Panc1 (cell line): ENCODE results near the gene MR1. TPM values are rescaled to one million over a fixed set of nuclear protein-coding genes. Genes with fewer than 3 reads are reported as not detected.

ENCODE experiments used
- ATAC-seq: fragments of 200-7000 bp; cut with Tn5 transposase; 2 replicates; pipeline ENCODE4 v1.9.1; 2020; ENCODE audit warnings: mild to moderate bottlenecking, moderate library complexity
- BruUV-seq: library from RNA; stranded (reverse); fragments of 400-500 nt; replicated peaks from 2 replicates; lab custom pipeline; 2021; lab: Mats Ljungman, UMichigan
- CTCF ChIA-PET: fragments of 300-600 bp; sonication (Branson Sonifier 250); formaldehyde crosslinking; loops from one replicate; lab custom pipeline; 2022; ENCODE audit warnings: antibody characterized with exemption; lab: Charles Lee
- POLR2A ChIA-PET: fragments of 300-600 bp; sonication (Branson Sonifier 250); formaldehyde crosslinking; loops from one replicate; lab custom pipeline; 2022; ENCODE audit warnings: antibody characterized with exemption; lab: Charles Lee
- DNase-seq: peaks from one replicate; pipeline ENCODE4 v3.0.0-alpha.2; 2010; ENCODE audit warnings: low read depth, low spot score
- H3K27ac ChIP-seq: 2 replicates; pipeline ENCODE4 v1.5.1; 2011; ENCODE audit warnings: mild to moderate bottlenecking, low read length, inconsistent platforms
- H3K27me3 ChIP-seq: fragments of 200-500 bp; sonication (Bioruptor generic); 2 replicates; pipeline ENCODE4 v1.6.0; 2014; ENCODE audit warnings: low read length, inconsistent platforms; ENCODE audit not compliant: control insufficient read depth, insufficient read depth
- H3K36me3 ChIP-seq: fragments of 200-500 bp; sonication (Bioruptor generic); 2 replicates; pipeline ENCODE4 v1.5.1; 2014; ENCODE audit warnings: inconsistent platforms, mild to moderate bottlenecking, low read length, moderate library complexity; ENCODE audit not compliant: control insufficient read depth, insufficient read depth
- H3K4me1 ChIP-seq: 2 replicates; pipeline ENCODE4 v1.5.1; 2011; ENCODE audit warnings: inconsistent platforms, mild to moderate bottlenecking, low read length, moderate library complexity; ENCODE audit not compliant: control insufficient read depth, insufficient read depth
- H3K4me3 ChIP-seq, 2 experiments: 2 replicates each; pipeline ENCODE4 v1.5.1; 2011 to 2012; ENCODE audit warnings: low read depth in 2 of 2, low read length in 2 of 2, mild to moderate bottlenecking in 2 of 2, inconsistent platforms in 1 of 2, moderate library complexity in 1 of 2
- H3K9me3 ChIP-seq: fragments of 200-500 bp; sonication (Bioruptor generic); 2 replicates; pipeline ENCODE4 v1.5.1; 2014; ENCODE audit warnings: low read depth, mild to moderate bottlenecking, inconsistent platforms, low read length, moderate library complexity; ENCODE audit not compliant: control insufficient read depth, insufficient read depth
- CTCF ChIP-seq: fragments of 450-650 bp; IDR thresholded peaks from 2 replicates; pipeline ENCODE4 v1.5.1; 2017; ENCODE audit warnings: mild to moderate bottlenecking
- POLR2AphosphoS5 ChIP-seq: IDR thresholded peaks from 2 replicates; pipeline ENCODE4 v1.6.1; 2012; ENCODE audit warnings: mild to moderate bottlenecking, low read depth, low read length, moderate library complexity
- SIN3A ChIP-seq: IDR thresholded peaks from 2 replicates; pipeline ENCODE4 v1.6.1; 2012; ENCODE audit warnings: low read depth, mild to moderate bottlenecking, low read length, moderate library complexity, borderline replicate concordance; ENCODE audit not compliant: insufficient read depth
- TCF7L2 ChIP-seq: IDR thresholded peaks from 2 replicates; pipeline ENCODE4 v1.6.1; 2011; ENCODE audit warnings: mild to moderate bottlenecking, low read depth, low read length, inconsistent platforms
- in situ Hi-C: cut with HindIII; loops from 2 replicates; pipeline ENCODE4 v1.10.0; 2016; ENCODE audit warnings: low sequenced_read_pairs, low pct_unique_long_range_greater_than_20kb
- intact Hi-C: fragments of 100-400 bp; cut with micrococcal nuclease; formaldehyde crosslinking; loops from one replicate; pipeline ENCODE4 v1.10.0; 2022; ENCODE audit not compliant: unreplicated experiment
- total RNA-seq: library from RNA; stranded (reverse); gene quantifications from one replicate; pipeline ENCODE4 v1.2.1, GENCODE V29; 2021; ENCODE audit not compliant: unreplicated experiment
- TF ChIP-seq, protein P1 (sequence below), 2 experiments: IDR thresholded peaks; 2 replicates each; pipeline ENCODE4 v1.6.1; 2011 to 2012; ENCODE audit warnings: low read depth in 2 of 2, control low read depth in 1 of 2, low read length in 1 of 2, mild to moderate bottlenecking in 1 of 2, moderate library complexity in 1 of 2; ENCODE audit not compliant: insufficient read depth in 1 of 2

MR1 gene
- total RNA-seq, 1 experiment from 2014 or later, result 3.9 TPM

- intact Hi-C loops, result no loop called here
- CTCF ChIA-PET, result interaction anchor here (0.7 kb wide), 2 partner anchors 87 to 156 kb away, joined by 3 to 5 read pairs; no protein-coding TSS in a partner anchor
- H3K36me3 ChIP-seq, result peaks cover 6% of the 10 kb centered on the region
These were observed 32.5 kb upstream of the MR1 start for GRCh38 chr1:181001091-181001780.

DNA sequence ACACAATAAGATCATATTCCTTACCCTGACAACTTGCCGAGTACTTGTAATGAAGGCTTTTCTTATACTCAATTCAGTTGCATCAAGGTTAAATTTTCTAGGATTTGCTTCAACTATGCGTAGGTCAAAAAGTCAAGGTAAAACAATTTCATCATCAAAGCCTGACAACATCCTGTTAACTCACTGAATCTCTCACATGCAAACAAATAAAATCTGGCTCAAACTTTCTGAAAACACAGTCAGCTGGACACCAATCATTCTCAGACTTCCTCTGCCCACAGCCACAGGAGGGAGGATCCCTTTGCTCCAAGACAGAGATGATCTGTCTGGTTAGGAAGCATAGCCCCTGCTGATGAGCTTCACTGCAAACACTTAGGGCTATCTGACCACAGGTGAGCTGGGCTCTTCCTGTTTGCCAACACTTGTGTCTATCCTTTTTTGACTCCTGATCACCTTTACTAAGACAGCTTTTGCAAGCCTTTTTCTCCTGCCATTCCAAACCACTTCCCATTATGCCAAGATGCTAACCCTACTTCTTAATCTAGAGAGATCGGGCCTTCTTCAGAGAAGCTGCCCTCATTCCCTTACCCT lies 31.1 kb upstream of the MR1 start:
- no TSS peak for BruUV-seq
- intact Hi-C loops (no loop called here), in situ Hi-C loops (no loop called here)
- no peak for ATAC-seq
- ChIA-PET CTCF (no interaction called here), POLR2A (no interaction called here)
- H3K9me3 ChIP-seq, result no peaks in the 10 kb centered on the region
- H3K27me3 ChIP-seq, result no peaks in the 10 kb centered on the region
- H3K36me3 ChIP-seq, result peaks cover 6% of the 10 kb centered on the region
- no peaks in the 10 kb centered on the region for H3K4me1 ChIP-seq
- H3K4me3 ChIP-seq, result no peak overlapping the region
- no peak for TF ChIP-seq SIN3A
- no peak for TF ChIP-seq CTCF
- TF ChIP-seq, protein P1, sequence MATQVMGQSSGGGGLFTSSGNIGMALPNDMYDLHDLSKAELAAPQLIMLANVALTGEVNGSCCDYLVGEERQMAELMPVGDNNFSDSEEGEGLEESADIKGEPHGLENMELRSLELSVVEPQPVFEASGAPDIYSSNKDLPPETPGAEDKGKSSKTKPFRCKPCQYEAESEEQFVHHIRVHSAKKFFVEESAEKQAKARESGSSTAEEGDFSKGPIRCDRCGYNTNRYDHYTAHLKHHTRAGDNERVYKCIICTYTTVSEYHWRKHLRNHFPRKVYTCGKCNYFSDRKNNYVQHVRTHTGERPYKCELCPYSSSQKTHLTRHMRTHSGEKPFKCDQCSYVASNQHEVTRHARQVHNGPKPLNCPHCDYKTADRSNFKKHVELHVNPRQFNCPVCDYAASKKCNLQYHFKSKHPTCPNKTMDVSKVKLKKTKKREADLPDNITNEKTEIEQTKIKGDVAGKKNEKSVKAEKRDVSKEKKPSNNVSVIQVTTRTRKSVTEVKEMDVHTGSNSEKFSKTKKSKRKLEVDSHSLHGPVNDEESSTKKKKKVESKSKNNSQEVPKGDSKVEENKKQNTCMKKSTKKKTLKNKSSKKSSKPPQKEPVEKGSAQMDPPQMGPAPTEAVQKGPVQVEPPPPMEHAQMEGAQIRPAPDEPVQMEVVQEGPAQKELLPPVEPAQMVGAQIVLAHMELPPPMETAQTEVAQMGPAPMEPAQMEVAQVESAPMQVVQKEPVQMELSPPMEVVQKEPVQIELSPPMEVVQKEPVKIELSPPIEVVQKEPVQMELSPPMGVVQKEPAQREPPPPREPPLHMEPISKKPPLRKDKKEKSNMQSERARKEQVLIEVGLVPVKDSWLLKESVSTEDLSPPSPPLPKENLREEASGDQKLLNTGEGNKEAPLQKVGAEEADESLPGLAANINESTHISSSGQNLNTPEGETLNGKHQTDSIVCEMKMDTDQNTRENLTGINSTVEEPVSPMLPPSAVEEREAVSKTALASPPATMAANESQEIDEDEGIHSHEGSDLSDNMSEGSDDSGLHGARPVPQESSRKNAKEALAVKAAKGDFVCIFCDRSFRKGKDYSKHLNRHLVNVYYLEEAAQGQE (IDR thresholded peaks at IDR 0.05; ENCODE audit: insufficient read depth in 1 of 2, low read depth in 2 of 2, low read length in 1 of 2), result no peak
- TF ChIP-seq TCF7L2, result no peak
- no peak for TF ChIP-seq POLR2AphosphoS5
- H3K27ac ChIP-seq, result no peak overlapping the region
- no peak for DNase-seq

More at GRCh38 chr1:181001091-181001780, 32.5 kb upstream of the MR1 start:
- ATAC-seq (no peak), DNase-seq (no peak)
- no peak overlapping the region for H3K4me3 ChIP-seq
- POLR2A ChIA-PET, result interaction anchor here (0.6 kb wide), 1 partner anchor 21 kb away, joined by 5 read pairs; no protein-coding TSS in a partner anchor
- in situ Hi-C loops, result no loop called here
- no peaks in the 10 kb centered on the region for H3K4me1 ChIP-seq
- H3K9me3 ChIP-seq, result no peaks in the 10 kb centered on the region
- H3K27ac ChIP-seq, result no peak overlapping the region
- BruUV-seq, result no TSS peak
- TF ChIP-seq POLR2AphosphoS5, result no peak
- TF ChIP-seq, protein P1 (IDR thresholded peaks at IDR 0.05; ENCODE audit: insufficient read depth in 1 of 2, low read depth in 2 of 2, low read length in 1 of 2), result no peak
- no peak for TF ChIP-seq CTCF
- no peak for TF ChIP-seq SIN3A
- no peak for TF ChIP-seq TCF7L2
- no peaks in the 10 kb centered on the region for H3K27me3 ChIP-seq
